22Rv1 (cell line): Measurements from ENCODE around the gene TMUB2.

Experiments
- ZFX ChIP-seq: fragments of 450-650 bp; IDR thresholded peaks from 2 replicates; pipeline ENCODE4 v1.6.1; 2017; ENCODE audit warnings: antibody characterized with exemption, borderline replicate concordance
- TF ChIP-seq, protein P1 (sequence below): fragments of 450-650 bp; IDR thresholded peaks from 2 replicates; pipeline ENCODE4 v1.5.1; 2017; ENCODE audit warnings: mild to moderate bottlenecking

GRCh38 chr17:44149750-44150329, 36.9 kb upstream of the TMUB2 start:
- TF ChIP-seq, protein P1, sequence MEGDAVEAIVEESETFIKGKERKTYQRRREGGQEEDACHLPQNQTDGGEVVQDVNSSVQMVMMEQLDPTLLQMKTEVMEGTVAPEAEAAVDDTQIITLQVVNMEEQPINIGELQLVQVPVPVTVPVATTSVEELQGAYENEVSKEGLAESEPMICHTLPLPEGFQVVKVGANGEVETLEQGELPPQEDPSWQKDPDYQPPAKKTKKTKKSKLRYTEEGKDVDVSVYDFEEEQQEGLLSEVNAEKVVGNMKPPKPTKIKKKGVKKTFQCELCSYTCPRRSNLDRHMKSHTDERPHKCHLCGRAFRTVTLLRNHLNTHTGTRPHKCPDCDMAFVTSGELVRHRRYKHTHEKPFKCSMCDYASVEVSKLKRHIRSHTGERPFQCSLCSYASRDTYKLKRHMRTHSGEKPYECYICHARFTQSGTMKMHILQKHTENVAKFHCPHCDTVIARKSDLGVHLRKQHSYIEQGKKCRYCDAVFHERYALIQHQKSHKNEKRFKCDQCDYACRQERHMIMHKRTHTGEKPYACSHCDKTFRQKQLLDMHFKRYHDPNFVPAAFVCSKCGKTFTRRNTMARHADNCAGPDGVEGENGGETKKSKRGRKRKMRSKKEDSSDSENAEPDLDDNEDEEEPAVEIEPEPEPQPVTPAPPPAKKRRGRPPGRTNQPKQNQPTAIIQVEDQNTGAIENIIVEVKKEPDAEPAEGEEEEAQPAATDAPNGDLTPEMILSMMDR = no peak
- TF ChIP-seq ZFX = no peak
